Ramos (cell line): ENCODE results near the gene HSH2D.
"Not testable (repeated sequence)": the region's sequence is repeated elsewhere in the genome, so short reads cannot be mapped to it uniquely, and the experiment has no call there.

ENCODE experiments used
- in situ Hi-C: fragments of 300-500 bp; cut with MboI; formaldehyde crosslinking; loops from one replicate; pipeline ENCODE4 v1.14.3; 2022; ENCODE audit warnings: low sequenced_read_pairs; ENCODE audit not compliant: unreplicated experiment

HSH2D gene

DNA sequence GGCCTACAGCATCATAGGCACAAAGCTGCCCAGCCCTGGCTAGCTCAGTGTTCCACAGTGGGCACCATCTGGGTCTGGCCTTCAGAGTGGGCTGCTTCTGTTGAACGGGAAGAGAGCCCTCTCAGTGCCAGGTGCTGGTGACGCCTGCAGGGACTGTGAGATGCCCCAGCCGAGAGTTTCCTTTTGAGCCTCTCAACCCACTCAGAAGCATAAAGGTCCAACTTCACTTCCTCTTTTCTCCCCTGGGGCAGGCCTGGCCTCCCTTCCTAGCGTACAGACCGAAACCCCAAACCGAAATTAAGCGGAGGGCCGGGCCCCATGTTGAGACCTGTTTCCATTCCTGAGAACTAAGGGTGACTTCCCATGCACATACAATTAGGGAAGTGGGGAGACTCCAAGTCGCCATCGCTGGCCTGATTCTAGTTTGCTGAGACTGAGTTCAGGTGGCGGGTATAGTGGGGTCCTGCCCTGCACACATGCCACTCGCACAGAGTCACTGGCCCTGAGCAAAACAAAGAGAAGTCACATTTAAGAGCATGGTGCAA, 24.9 kb upstream of the HSH2D start:
- in situ Hi-C loops: no loop called here

DNA sequence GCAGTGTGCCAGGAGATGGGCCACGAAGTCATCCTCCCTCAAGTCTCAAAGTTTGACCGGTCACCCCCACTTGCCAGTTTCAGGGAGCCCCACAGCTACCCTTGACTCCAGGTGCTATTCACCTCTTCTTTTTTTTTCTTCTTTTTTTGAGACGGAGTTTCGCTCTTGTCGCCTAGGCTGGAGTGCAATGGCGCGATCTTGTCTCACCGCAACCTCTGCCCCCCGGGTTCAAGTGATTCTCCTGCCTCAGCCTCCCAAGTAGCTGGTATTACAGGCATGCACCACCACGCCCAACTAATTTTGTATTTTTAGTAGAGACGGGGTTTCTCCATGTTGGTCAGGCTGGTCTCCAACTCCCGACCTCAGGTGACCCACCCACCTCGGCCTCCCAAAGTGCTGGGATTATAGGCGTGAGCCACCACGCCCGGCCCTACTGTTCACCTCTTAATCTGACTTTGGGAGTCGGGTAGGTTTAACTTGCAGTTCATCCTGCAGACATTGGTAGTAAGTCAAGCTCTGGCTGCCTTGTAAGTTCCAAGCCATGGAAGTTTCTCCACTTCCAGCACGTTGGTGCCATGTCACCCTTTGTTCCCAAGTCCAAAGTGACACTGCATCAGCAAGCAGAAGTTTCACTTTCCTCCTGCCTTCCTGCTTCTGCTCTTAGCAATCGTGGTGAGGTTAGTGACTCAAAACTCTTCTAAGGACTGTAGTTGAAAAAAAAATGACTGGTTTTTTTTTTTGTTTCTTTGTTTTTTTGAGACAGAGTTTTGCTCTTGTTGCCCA, 24.2 kb upstream of the HSH2D start:
- in situ Hi-C loops: not testable (repeated sequence)

DNA sequence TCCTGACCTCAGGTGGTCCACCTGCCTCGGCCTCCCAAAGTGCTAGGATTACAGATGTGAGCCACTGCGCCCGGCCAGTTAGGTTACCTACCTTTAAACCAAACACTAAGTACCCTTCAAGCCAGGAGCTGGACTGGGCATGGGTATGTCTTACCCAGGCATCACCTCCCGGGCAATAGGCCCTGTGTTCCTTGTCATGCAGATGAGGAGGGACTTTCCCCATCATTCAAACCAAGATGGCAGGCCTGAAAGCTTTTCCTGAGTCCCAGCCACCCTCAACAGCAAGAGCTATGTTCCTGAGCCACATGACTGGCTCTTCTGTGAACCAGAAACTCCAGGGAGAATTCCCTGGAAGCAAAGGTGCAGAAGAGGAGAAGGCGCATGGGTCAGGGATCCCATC, 22.3 kb upstream of the HSH2D start:
- in situ Hi-C loops: no loop called here

DNA sequence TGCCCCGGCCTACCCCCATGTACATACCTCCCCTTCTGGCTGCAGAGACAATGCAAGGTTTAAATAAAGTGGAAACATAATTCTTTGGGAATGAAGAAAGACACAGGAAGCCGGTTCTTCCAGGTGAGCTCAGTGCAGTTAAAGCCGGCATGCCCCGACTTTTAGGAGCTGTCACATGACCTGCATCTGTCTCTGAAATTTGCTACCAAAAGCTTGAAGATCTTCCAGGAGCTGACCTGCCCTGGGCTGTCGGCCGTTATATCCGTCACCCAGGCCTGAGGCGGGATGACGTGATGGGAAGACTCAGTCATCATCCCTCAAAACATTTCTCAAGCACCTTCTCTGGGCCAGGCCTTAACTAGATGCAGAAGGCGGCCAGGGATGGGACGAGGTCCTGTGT, 21.5 kb upstream of the HSH2D start:
- in situ Hi-C loops: no loop called here

DNA sequence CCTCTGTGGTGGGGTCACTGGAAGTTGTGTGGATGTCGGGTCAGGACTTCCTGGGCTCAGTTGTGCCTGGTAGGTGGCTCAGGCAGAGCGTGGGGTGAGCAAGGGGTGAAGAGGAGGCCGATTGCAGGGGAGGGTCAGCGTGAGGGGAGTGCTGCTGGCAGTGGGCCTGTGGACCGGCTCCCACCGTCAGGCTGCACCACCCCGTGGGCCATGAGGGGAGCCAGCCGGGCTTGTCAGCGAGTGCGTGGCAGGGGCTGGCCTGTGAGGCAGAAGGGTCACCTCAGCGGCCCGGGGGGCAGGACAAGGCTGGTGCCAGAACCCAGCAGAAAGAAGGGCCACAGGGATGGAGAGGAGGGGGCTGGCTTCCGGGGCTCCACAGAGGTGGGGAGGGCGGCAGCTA, 18.5 kb upstream of the HSH2D start:
- in situ Hi-C loops: no loop called here

DNA sequence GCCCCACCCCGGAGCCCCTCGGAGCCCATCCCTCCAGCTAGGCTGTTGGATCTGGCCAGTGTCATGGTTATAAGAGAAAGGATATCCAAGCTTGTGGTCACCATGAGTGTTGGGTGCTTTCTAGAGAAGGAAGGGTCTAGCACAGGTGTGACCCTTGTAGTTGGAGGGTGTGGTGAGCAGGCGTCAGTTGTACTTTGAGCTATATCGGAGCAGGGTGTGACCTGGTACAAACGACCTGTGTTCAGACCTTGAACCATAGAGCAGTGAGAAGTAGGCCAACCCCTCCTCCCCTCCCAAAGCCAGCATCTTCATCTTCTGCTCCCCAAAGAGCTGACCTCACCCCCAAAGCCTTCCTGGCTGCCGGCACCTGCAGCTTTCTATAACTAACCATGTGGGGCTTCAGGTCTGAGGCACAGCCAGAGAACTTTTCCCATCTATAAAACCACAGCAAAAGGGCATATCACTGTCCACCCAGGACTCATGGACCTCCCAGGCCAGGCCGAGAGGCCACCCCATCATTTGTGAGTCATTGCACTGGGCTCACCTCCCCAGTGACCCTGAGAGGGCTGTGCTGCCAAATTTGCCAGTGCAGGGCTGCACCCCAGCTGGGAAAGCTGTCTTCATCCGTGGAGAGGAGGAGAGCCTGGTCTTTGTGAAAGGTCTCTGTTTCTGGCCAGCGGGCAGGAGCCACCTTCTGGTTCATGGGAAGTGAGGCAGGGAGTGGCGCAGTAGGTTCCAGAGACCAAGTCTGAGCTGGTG, 17.6 kb upstream of the HSH2D start:
- in situ Hi-C loops: no loop called here

DNA sequence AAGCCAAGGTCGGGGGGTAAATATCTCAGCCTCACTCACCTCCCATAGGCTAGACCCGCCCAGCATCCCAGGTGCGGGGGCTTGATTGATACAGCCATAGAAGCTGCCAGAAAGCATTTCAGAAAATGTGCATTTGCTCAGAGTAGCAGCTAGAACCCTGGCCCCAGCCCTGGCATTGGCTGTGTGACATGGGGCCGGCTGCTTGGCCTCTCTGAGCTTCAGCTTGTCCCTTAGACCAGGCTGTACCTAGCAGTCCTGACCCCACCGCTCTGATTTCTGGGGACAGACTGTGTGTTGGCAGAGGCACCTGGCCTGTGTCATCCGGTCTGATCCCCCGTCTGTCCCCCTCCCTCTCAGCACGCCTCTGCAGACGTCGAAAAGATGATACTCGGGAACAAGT, 16.4 kb upstream of the HSH2D start:
- in situ Hi-C loops: no loop called here

DNA sequence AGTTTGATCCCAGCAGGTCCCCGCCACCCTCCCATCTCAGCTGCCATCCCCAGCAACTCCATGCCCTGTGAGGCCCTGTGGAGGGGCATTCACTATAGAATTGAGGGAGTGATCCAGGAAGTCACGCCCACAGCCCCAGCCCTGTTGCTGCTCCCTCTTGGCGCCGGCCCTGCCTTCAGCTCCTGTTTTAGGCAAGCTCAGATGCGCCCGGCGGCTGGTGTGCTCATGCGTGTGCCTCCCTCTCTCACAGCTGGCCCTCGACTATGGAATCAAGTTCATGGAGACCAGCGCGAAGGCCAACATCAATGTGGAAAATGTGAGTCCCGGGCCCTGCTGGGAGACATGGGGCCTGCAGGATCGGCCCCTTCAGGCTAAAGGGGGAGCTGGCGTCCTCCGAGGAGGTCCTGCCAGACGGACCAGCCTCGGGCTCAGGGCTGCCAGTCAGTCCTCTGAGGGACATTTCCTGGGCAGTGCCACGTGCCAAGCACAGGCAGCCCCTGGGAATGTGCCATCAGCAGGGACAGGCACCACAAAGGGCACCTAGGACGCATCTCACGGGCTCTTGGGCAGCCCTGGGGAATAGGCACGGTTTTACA, 15.6 kb upstream of the HSH2D start:
- in situ Hi-C loops: no loop called here

DNA sequence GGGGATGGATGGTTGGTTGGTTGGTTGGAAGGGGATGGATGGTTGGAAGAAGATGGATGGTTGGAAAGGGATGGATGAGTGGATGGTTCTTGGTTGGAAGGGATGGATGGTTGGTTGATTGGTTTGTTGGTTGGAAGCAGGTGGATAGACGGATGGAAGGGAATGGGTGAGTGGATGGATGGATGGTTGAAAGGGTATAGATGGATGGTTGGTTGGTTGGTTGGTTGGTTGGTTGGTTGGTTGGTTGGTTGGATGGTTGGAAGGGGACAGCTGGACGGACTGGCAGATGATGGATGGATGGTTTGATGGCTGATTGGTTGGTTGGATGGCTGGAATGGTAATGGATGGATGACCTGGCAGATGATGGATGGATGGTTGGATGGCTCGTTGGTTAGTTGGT, 11.8 kb upstream of the HSH2D start:
- in situ Hi-C loops: no loop called here

DNA sequence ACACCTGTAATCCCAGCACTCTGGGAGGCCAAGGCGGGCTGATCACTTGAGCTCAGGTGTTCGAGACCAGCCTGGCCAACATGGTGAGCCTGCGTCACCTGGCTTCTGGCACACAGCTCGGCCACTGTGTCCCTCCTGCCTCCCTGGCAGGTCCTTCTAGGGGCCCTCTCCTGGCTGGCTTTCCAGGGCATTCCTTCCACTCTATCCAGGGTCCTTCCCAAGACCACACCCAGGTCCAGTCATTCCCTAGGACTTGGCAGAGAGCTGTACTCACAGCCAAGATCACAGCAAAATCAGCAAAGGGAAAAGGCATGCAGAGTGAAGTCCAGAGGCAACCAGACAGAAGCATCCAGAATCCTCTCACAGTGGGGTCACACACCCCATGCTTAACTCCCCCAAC, 9.7 kb upstream of the HSH2D start:
- in situ Hi-C loops: no loop called here

DNA sequence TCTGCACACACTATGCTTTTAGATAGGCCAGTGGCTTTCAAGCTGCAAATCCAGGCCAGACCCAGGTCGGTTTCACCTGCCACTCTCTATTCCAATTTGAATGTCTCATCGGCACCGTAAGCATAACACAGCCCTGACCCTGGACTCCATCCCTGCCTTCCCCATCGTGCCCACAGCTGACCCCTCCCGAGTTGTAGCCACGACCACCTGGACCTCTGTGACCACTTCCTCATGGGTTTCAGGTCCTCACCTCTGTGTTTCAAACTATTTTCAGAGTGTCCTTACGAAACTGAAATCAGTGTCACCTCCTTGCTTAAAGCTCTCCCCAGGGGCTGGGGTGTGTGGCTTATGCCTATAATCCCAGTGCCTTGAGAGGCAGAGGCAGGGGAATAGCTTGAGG, 9.0 kb upstream of the HSH2D start:
- in situ Hi-C loops: no loop called here

DNA sequence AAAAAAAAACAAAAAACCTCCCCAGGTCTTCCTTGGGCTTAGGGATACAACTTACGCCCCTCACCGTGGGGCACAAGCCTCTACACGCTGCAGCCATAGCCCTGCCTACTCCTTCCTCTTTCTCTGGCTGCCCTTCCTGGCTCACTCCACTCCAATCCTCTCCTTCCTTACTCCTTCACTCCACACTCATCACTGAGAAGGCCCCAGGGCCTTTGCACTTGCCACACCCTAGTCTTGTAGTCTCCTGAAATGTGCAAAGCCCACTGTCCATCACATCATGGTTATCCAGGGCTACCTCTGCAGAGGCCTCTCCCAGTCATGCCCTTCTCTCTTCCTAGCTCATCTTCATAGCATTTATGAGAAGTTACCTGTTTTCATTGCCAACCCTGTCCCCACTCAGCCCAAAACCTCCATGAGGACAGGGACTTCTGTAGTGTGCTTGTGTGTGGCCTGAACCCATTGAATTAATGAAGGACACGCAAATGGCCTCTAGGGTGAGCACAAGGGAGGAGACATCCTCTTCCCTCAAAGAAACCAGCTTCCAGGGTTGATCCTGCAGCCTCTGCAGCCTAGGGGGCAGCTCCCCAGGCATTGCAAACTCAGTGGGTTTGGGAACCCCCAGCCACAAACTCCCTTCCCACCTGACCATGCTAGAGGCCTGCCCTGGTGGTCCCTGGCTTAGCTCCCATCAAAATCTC, 7.9 kb upstream of the HSH2D start:
- in situ Hi-C loops: no loop called here

DNA sequence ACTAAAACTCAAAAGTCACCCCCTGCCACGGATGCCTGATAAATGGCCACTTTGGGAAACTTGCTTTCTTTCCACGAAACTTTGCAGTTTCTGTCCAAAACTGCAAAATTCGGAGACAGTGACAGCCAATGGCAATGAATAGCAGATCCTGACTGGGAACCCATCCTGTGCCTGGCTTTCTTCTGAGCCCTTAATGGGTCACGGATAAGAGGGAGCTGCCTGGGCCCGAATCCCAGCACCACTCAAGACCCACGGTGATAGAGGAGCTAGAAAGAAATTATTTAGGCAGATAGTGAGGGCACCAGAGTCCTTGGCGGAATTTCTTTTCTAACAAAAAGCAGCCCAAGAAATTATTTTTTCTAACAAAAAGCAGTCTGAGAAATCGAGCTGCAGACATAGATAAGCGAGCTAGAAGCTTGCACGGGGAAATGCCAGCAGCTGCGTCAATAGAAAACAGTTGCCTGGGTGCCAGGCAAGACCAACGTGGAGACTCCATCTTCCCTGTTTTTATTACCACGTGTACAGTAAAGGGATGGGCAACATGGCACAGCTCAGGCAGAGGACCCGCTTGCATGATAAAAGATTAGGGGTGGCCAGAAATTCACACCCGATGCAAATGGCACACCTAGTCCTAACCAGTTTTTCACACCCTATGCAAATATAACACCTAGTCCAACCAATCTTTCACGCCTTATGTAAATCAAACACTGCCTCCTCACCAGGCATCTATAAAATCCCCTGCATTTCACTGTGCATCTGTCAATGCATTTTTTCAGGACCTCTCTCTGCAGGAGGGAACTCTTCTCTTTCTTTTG, 7.1 kb upstream of the HSH2D start:
- in situ Hi-C loops: no loop called here

DNA sequence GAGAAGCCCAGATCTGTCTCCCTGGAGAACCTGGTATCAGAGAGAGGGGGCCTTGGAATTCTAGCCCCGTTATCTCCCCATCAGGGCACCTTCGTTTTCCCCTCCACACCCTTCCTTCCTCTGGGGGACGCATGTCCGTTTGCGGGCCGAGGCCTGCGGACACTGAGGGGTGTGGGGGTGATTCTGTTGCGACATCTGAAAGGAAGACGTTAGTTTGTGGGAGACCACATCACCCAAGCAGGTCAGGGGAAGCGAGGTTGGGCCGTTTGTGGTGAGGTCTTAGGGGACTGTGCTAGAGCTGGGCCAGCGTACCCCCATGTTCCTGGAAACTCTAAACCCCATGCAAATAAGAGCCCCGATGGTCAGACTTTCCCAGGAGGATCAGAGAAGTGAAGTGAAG, 3.7 kb upstream of the HSH2D start:
- in situ Hi-C loops: no loop called here

DNA sequence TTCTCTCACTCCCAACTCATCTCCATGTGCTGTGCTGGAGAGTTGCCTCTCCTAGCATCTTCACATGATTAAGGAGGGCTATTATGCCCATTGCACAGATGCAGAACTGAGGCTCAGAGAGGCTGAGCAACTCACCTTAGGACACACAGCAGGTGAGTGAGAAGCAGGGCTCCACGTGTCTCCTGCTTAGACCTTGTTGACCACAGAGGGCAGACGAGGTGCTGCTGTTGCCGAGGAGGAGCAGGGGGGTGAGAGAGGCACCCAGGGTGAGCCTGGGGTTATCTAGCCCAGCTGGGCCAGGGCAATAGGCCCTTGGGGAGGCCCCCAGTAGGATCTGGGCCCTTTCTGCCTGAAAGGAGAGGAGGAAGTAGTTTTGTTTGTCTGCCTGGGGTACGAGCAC, 2.4 kb upstream of the HSH2D start:
- in situ Hi-C loops: no loop called here

DNA sequence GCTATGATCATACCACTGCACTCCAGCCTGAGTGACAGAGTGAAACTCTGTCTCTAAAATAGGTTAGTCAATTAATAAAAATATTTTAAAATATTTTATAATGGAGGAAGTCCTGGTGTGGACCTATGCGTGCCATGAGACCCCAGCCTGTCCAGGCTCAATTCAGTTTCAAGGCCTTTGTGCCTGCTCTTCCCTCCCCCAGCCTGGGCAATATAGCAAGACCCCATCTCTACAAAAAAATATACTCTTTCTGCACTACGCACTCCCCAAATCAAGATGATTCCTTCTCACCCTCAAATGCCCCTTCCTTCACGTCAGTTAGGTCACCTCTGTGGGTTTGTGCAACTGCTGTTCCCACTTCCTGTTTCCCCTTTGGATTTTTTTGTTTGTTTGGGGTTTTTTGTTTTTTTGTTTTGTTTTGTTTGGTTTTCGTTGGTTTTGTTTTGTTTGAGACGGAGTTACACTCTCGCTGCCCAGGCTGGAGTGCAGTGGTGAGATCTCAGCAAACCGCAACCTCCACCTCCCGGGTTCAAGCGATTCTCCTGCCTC, 1.4 kb upstream of the HSH2D start:
- in situ Hi-C loops: no loop called here

DNA sequence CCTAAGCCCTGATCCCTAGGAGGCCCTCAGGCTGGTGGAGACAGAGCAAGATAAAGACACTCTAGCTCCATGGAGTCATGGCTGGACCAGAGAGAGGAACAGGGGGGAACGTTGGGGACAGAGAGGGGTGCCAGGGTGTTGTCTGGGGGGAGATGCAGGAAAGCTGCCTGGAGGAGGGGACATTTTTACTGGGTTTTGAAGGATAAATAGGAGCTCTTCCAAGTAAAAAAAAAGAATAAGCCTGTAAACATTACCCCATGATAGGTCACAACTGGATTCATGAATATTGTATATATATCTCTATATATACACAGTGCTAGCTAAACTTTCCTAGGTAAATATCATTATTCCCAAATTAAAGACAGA, 714 bp downstream of the HSH2D start:
- in situ Hi-C loops: no loop called here

DNA sequence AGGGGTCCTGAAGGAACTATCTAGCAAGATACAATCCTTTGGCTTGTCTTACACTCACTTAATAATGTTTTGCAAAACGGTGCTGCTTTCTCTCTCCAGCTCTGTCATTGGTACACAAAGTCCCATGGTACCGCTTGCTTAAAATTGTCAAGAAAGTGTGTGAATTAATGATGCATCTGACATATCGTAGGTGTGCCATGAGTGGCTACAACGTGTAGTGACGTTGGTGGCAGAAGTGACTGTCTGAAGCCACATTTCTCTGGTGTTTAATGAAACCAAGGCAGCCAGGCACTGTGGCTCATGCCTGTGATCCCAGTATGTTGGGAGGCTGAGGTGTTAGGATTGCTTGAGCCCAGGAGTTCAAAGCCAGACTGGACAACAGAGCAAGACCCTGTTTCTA, 2.6 kb downstream of the HSH2D start:
- in situ Hi-C loops: no loop called here

DNA sequence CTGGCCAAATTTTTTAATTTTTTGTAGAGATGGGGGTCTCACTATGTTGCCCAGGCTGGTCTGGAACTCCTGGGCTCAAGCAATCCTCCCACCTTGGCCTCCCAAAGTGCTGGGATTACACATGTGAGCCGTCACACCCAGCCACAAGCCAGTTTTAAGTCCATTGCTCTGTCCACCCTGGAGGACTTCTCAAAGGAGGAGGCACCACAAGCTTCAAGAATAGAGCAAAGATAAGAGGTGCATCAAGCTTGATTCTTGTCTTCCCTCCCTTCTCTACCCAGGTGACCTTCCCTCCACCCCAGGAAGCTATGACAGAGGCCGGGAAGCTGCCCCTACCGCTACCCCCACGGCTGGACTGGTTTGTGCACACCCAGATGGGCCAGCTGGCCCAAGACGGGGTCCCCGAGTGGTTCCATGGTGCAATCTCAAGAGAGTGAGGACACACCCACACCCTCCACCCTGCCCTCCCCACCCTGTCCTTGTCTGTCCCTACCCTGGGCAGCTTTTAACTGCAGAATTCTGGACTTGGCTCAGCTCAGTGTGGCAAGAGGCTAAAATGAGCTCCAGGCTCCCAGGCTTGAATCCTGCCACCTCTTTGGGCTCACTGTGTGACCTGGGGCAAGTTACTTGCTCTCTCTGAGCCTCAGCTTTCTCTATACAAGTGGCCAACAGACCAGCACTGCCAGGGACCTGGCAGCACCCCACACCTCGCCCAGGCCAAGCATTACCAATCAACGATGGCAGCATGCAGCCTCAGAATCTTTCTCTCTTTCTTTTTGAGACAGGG, 5.2 kb downstream of the HSH2D start:
- in situ Hi-C loops: no loop called here
